GM23338 (cell line): ENCODE measurements around the gene TIMMDC1. TPM values are rescaled to one million over a fixed set of nuclear protein-coding genes. Genes with fewer than 3 reads are reported as not detected.

Experiments
- ATAC-seq: fragments of 200-7000 bp; cut with Tn5 transposase; 3 replicates; pipeline ENCODE4 v1.9.1; 2020
- DNase-seq: peaks from one replicate; pipeline ENCODE4 v3.0.0-alpha.2; 2015; ENCODE audit warnings: low spot score
- H2AFZ ChIP-seq: fragments of 200-600 bp; sonication (generic); 2 replicates; pipeline ENCODE4 v1.8.0; 2016; ENCODE audit warnings: antibody characterized with exemption, mild to moderate bottlenecking, moderate library complexity
- H3F3A ChIP-seq: fragments of 200-600 bp; sonication (generic); replicated peaks from 2 replicates; pipeline ENCODE4 v1.8.0; 2017; ENCODE audit warnings: antibody characterized with exemption, mixed run types, low read depth
- H3K27ac ChIP-seq: fragments of 200-600 bp; sonication (generic); 2 replicates; pipeline ENCODE4 v1.6.1; 2016; ENCODE audit warnings: low read depth
- H3K27me3 ChIP-seq: fragments of 200-600 bp; sonication (generic); 2 replicates; pipeline ENCODE4 v1.8.0; 2016; ENCODE audit warnings: mild to moderate bottlenecking, mixed run types, moderate library complexity; ENCODE audit not compliant: insufficient read depth
- H3K36me3 ChIP-seq: fragments of 200-600 bp; sonication (generic); 2 replicates; pipeline ENCODE4 v1.8.0; 2016; ENCODE audit warnings: mild to moderate bottlenecking; ENCODE audit not compliant: insufficient read depth
- H3K4me1 ChIP-seq: fragments of 200-600 bp; sonication (generic); 2 replicates; pipeline ENCODE4 v1.8.0; 2016; ENCODE audit warnings: mild to moderate bottlenecking, moderate library complexity; ENCODE audit not compliant: insufficient read depth
- H3K4me2 ChIP-seq: fragments of 200-600 bp; sonication (generic); 2 replicates; pipeline ENCODE4 v1.7.1; 2017; ENCODE audit warnings: mixed run types
- H3K4me3 ChIP-seq: fragments of 200-600 bp; sonication (generic); 2 replicates; pipeline ENCODE4 v1.6.1; 2016; ENCODE audit warnings: mixed run types
- H3K79me2 ChIP-seq: fragments of 200-600 bp; sonication (generic); replicated peaks from 2 replicates; pipeline ENCODE4 v1.8.0; 2017; ENCODE audit warnings: mild to moderate bottlenecking; ENCODE audit not compliant: insufficient read depth
- H3K9me2 ChIP-seq: fragments of 200-600 bp; sonication (generic); 2 replicates; pipeline ENCODE4 v1.8.0; 2017; ENCODE audit not compliant: insufficient read depth
- H4K20me1 ChIP-seq: fragments of 200-600 bp; sonication (generic); replicated peaks from 2 replicates; pipeline ENCODE4 v1.8.0; 2017; ENCODE audit warnings: mild to moderate bottlenecking; ENCODE audit not compliant: insufficient read depth
- H3K27ac Mint-ChIP-seq: 2 replicates; pipeline ENCODE4 v1.8.0; 2020; ENCODE audit warnings: inconsistent platforms, mild to moderate bottlenecking, moderate library complexity, mixed read lengths
- H3K27me3 Mint-ChIP-seq: 3 replicates; pipeline ENCODE4 v1.8.0; 2022; ENCODE audit warnings: low read depth, mild to moderate bottlenecking, moderate library complexity, mixed read lengths, inconsistent platforms; ENCODE audit not compliant: insufficient read depth, poor library complexity
- H3K36me3 Mint-ChIP-seq: 3 replicates; pipeline ENCODE4 v1.8.0; 2021; ENCODE audit warnings: low read depth, mild to moderate bottlenecking, inconsistent platforms, moderate library complexity, mixed read lengths
- H3K4me1 Mint-ChIP-seq: 3 replicates; pipeline ENCODE4 v1.8.0; 2020; ENCODE audit warnings: mild to moderate bottlenecking, inconsistent platforms, mixed read lengths
- H3K4me3 Mint-ChIP-seq: 3 replicates; pipeline ENCODE4 v1.8.0; 2021; ENCODE audit warnings: moderate library complexity, mild to moderate bottlenecking, inconsistent platforms, mixed read lengths
- H3K9me3 Mint-ChIP-seq: 3 replicates; pipeline ENCODE4 v1.8.0; 2020; ENCODE audit warnings: moderate library complexity, mild to moderate bottlenecking, inconsistent platforms, mixed read lengths
- CREB1 ChIP-seq: fragments of 250-450 bp; sonication (Bioruptor Pico); IDR thresholded peaks from 2 replicates; pipeline ENCODE4 v1.5.0; 2020; ENCODE audit warnings: low read depth, mild to moderate bottlenecking, moderate library complexity
- ETS1 ChIP-seq: IDR thresholded peaks from 2 replicates; pipeline ENCODE4 v1.6.1; 2016; ENCODE audit warnings: antibody characterized with exemption
- EZH2 ChIP-seq: fragments of 200-600 bp; sonication (generic); IDR thresholded peaks from one replicate; pipeline ENCODE4 v1.8.0; 2017; ENCODE audit warnings: antibody characterized with exemption, mild to moderate bottlenecking, low read depth; ENCODE audit not compliant: unreplicated experiment
- EZH2phosphoT487 ChIP-seq: fragments of 200-600 bp; sonication (generic); IDR thresholded peaks from one replicate; pipeline ENCODE4 v1.8.1; 2018; ENCODE audit warnings: antibody characterized with exemption; ENCODE audit not compliant: unreplicated experiment
- JUNB ChIP-seq: IDR thresholded peaks from one replicate; pipeline ENCODE4 v1.6.1; 2016; ENCODE audit warnings: antibody characterized with exemption; ENCODE audit not compliant: unreplicated experiment
- NANOG ChIP-seq: IDR thresholded peaks from 2 replicates; pipeline ENCODE4 v1.6.1; 2016; ENCODE audit warnings: antibody characterized with exemption, borderline replicate concordance
- POLR2AphosphoS5 ChIP-seq: IDR thresholded peaks from 2 replicates; pipeline ENCODE4 v1.6.1; 2016; ENCODE audit warnings: antibody characterized with exemption, low read depth
- STAT1 ChIP-seq: IDR thresholded peaks from one replicate; pipeline ENCODE4 v1.6.1; 2016; ENCODE audit warnings: antibody characterized with exemption; ENCODE audit not compliant: unreplicated experiment
- ZNF114 ChIP-seq: fragments of 250-450 bp; sonication (Bioruptor Pico); IDR thresholded peaks from 2 replicates; pipeline ENCODE4 v1.5.0; 2020; ENCODE audit warnings: mild to moderate bottlenecking, moderate library complexity
- ZNF331 ChIP-seq: fragments of 250-450 bp; sonication (Bioruptor Pico); IDR thresholded peaks from 2 replicates; pipeline ENCODE4 v1.5.0; 2020; ENCODE audit warnings: low read depth, mild to moderate bottlenecking, moderate library complexity
- polyA plus RNA-seq: library from polyadenylated mRNA; unstranded; fragments of >200 nt; fragmentation: Nextera tagmentation; extraction: Ambion mirVana; gene quantifications from 2 replicates; pipeline ENCODE4 v1.2.1, GENCODE V29; 2016
- total RNA-seq: library from RNA; depleted of rRNA; stranded (reverse); fragments of >200 nt; shearing (Covaris generic); gene quantifications from 2 replicates; pipeline ENCODE4 v1.2.3, GENCODE V29; 2014
- TF ChIP-seq, protein P1 (sequence below): IDR thresholded peaks from one replicate; pipeline ENCODE4 v1.6.1; 2018; ENCODE audit warnings: antibody characterized with exemption; ENCODE audit not compliant: unreplicated experiment

Gene TIMMDC1
- total and polyA plus RNA-seq, 2 experiments from 2014 or later: 62.2 to 105 TPM

DNA sequence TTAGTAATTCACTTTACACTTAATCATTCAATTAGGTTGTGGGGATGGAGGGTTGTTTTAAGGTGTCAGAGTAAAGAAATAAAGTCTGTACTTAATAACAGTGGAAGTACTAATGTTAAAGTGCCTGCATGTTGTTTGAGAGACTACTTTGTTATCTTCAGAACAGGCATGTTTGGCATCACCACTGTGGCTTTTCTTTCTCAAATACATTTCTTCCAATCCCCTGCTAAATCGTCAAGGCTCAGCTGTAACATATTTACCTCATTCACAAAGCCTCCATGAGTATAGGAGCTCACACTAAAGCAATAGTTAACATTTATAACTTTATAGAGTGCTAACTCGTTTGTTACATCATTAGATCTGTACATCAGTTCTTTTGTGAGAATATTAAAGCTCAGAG, 2.6 kb downstream of the TIMMDC1 start (continued):
- TF ChIP-seq, protein P1, sequence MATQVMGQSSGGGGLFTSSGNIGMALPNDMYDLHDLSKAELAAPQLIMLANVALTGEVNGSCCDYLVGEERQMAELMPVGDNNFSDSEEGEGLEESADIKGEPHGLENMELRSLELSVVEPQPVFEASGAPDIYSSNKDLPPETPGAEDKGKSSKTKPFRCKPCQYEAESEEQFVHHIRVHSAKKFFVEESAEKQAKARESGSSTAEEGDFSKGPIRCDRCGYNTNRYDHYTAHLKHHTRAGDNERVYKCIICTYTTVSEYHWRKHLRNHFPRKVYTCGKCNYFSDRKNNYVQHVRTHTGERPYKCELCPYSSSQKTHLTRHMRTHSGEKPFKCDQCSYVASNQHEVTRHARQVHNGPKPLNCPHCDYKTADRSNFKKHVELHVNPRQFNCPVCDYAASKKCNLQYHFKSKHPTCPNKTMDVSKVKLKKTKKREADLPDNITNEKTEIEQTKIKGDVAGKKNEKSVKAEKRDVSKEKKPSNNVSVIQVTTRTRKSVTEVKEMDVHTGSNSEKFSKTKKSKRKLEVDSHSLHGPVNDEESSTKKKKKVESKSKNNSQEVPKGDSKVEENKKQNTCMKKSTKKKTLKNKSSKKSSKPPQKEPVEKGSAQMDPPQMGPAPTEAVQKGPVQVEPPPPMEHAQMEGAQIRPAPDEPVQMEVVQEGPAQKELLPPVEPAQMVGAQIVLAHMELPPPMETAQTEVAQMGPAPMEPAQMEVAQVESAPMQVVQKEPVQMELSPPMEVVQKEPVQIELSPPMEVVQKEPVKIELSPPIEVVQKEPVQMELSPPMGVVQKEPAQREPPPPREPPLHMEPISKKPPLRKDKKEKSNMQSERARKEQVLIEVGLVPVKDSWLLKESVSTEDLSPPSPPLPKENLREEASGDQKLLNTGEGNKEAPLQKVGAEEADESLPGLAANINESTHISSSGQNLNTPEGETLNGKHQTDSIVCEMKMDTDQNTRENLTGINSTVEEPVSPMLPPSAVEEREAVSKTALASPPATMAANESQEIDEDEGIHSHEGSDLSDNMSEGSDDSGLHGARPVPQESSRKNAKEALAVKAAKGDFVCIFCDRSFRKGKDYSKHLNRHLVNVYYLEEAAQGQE: no peak

DNA sequence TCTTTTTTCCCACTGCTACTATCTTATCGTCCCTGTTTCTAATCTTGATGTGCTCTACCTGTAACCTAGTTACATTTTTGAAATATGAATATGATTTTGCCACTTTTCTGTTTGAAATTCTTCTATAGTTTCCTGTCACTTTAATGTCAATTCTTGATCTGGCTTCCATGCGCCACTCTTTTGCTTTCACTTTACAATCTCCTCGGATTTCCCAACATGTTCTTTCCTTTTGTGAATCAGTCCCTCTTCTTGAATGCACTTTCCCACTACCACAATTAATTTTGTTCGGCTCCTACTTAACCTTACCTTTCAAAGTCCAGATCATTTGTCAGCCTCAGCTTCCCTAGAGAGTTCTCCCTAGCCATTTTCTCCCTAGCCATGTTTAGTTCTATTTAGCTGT, 8.3 kb downstream of the TIMMDC1 start:
- Histone ChIP-seq H3F3A (no peaks in the 10 kb centered on the region), H3K4me3 (no peak overlapping the region), H4K20me1 (peaks cover 14% of the 10 kb centered on the region), H3K4me2 (no peak overlapping the region), H3K79me2 (peaks cover 5% of the 10 kb centered on the region), H3K27me3 (no peaks in the 10 kb centered on the region), H3K27ac (no peak overlapping the region), H3K9me2 (no peaks in the 10 kb centered on the region), H2AFZ (no peak overlapping the region), H3K36me3 (peaks cover 53% of the 10 kb centered on the region), H3K4me1 (no peaks in the 10 kb centered on the region)
- TF ChIP-seq EZH2 (no peak), CREB1 (CRISPR knock-in tag) (no peak), JUNB (no peak), ZNF114 (CRISPR knock-in tag) (no peak), POLR2AphosphoS5 (no peak), EZH2phosphoT487 (no peak), STAT1 (no peak), ZNF331 (CRISPR knock-in tag) (no peak), ETS1 (no peak)
- Mint-ChIP-seq H3K4me1 (no peaks in the 10 kb centered on the region), H3K36me3 (peaks cover 57% of the 10 kb centered on the region), H3K27ac (no peak overlapping the region), H3K4me3 (no peak overlapping the region), H3K9me3 (no peaks in the 10 kb centered on the region), H3K27me3 (no peaks in the 10 kb centered on the region)
- no peak for ATAC-seq
- DNase-seq: no peak

DNA sequence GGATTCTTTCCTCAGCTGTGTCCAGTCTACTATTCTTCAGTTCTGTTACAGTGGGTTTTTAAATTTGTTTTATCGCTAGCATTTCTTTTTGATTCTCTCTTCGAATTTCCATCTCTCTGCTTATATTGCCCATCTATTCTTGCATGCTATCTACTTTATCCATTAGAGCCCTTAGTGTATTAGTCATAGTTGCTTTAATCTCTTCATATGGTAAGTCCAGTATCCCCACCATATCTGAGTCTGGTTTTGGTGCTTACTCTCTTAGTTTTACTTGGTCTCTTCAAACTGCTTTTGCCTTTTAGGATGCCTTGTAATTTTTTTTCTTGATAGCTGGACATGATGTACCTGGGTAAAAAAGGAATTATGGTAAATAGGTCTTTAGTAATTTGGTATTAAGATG, 9.1 kb downstream of the TIMMDC1 start:
- Histone ChIP-seq H3K79me2 (no peaks in the 10 kb centered on the region; the same call in 1 of the 2 replicates), H3K9me2 (no peaks in the 10 kb centered on the region), H3K4me1 (no peaks in the 10 kb centered on the region), H2AFZ (no peak overlapping the region), H4K20me1 (peaks cover 14% of the 10 kb centered on the region), H3K4me2 (no peak overlapping the region), H3K4me3 (no peak overlapping the region), H3K27ac (no peak overlapping the region), H3F3A (no peaks in the 10 kb centered on the region), H3K27me3 (no peaks in the 10 kb centered on the region), H3K36me3 (peaks cover 53% of the 10 kb centered on the region)
- Mint-ChIP-seq H3K4me1 (no peaks in the 10 kb centered on the region), H3K27ac (no peak overlapping the region), H3K9me3 (no peaks in the 10 kb centered on the region), H3K4me3 (no peak overlapping the region), H3K27me3 (no peaks in the 10 kb centered on the region), H3K36me3 (peaks cover 54% of the 10 kb centered on the region)
- ATAC-seq: no peak
- no peak for DNase-seq
- no peak for TF ChIP-seq NANOG
- TF ChIP-seq EZH2phosphoT487: no peak
- TF ChIP-seq EZH2: no peak
